ENCODE measurements around the gene RAB3A. TPM values are rescaled to one million over a fixed set of nuclear protein-coding genes. Genes with fewer than 3 reads are reported as not detected.

The RAB3A gene
- total RNA-seq, 1 experiment from 2014 or later: 1.0 TPM

GRCh38 chr19:18229915-18230314, 26.1 kb upstream of the RAB3A start:
- DNase-seq (ENCODE audit: low read depth, low spot score) (no peak), ATAC-seq (no peak)
- H3K4me1 ChIP-seq (ENCODE audit: control insufficient read depth, insufficient read depth, low read length): no peaks in the 10 kb centered on the region
- BruUV-seq (replicated peaks): no TSS peak
- no peaks in the 10 kb centered on the region for H3K27me3 ChIP-seq (ENCODE audit: control insufficient read depth, insufficient read depth, low read length)
- no peaks in the 10 kb centered on the region for H3K9me3 ChIP-seq (ENCODE audit: control insufficient read depth, insufficient read depth, low read depth, low read length)
- ChIA-PET CTCF (interaction anchor here (0.5 kb wide), 1 partner anchor 11 kb away, joined by 4 read pairs; no protein-coding TSS in a partner anchor), POLR2A (no interaction called here)
- intact Hi-C loops (cut with micrococcal nuclease; ENCODE audit: unreplicated experiment) (no loop called here), in situ Hi-C loops (cut with HindIII; ENCODE audit: low pct_unique_long_range_greater_than_20kb, low sequenced_read_pairs) (no loop called here)
- H3K36me3 ChIP-seq (ENCODE audit: control insufficient read depth, insufficient read depth, low read length): no peaks in the 10 kb centered on the region
- H3K27ac ChIP-seq (ENCODE audit: low read length): no peak overlapping the region
- no peak overlapping the region for H3K4me3 ChIP-seq (ENCODE audit: low read depth in 2 of 2, low read length in 2 of 2)
- TF ChIP-seq TCF7L2 (IDR thresholded peaks at IDR 0.05; ENCODE audit: low read depth, low read length): no peak
- TF ChIP-seq CTCF (IDR thresholded peaks at IDR 0.05): no peak
- TF ChIP-seq POLR2AphosphoS5 (IDR thresholded peaks at IDR 0.05; ENCODE audit: low read depth, low read length): no peak
- TF ChIP-seq SIN3A (IDR thresholded peaks at IDR 0.05; ENCODE audit: borderline replicate concordance, insufficient read depth, low read depth, low read length): no peak
- no peak for TF ChIP-seq REST (IDR thresholded peaks at IDR 0.05; ENCODE audit: insufficient read depth in 1 of 2, low read depth in 2 of 2, low read length in 1 of 2)

- DNase-seq (ENCODE audit: low read depth, low spot score) (no peak), ATAC-seq (no peak)
- no TSS peak for BruUV-seq (replicated peaks)
- Histone ChIP-seq H3K4me1 (ENCODE audit: control insufficient read depth, insufficient read depth, low read length) (no peaks in the 10 kb centered on the region), H3K36me3 (ENCODE audit: control insufficient read depth, insufficient read depth, low read length) (no peaks in the 10 kb centered on the region), H3K27ac (ENCODE audit: low read length) (no peak overlapping the region), H3K9me3 (ENCODE audit: control insufficient read depth, insufficient read depth, low read depth, low read length) (no peaks in the 10 kb centered on the region), H3K4me3 (ENCODE audit: low read depth in 2 of 2, low read length in 2 of 2) (no peak overlapping the region), H3K27me3 (ENCODE audit: control insufficient read depth, insufficient read depth, low read length) (no peaks in the 10 kb centered on the region)
- ChIA-PET POLR2A (no interaction called here), CTCF (no interaction called here)
- intact Hi-C loops (cut with micrococcal nuclease; ENCODE audit: unreplicated experiment) (no loop called here), in situ Hi-C loops (cut with HindIII; ENCODE audit: low pct_unique_long_range_greater_than_20kb, low sequenced_read_pairs) (no loop called here)
- no peak for TF ChIP-seq POLR2AphosphoS5 (IDR thresholded peaks at IDR 0.05; ENCODE audit: low read depth, low read length)
- TF ChIP-seq SIN3A (IDR thresholded peaks at IDR 0.05; ENCODE audit: borderline replicate concordance, insufficient read depth, low read depth, low read length): no peak
- no peak; the same call in 1 of the 2 replicates for TF ChIP-seq CTCF (IDR thresholded peaks at IDR 0.05)
- TF ChIP-seq TCF7L2 (IDR thresholded peaks at IDR 0.05; ENCODE audit: low read depth, low read length): no peak
- TF ChIP-seq REST (IDR thresholded peaks at IDR 0.05; ENCODE audit: insufficient read depth in 1 of 2, low read depth in 2 of 2, low read length in 1 of 2): no peak
Observed at GRCh38 chr19:18229474-18229873, 25.6 kb upstream of the RAB3A start.

Data from Panc1 (cell line).